Vagina (tissue), 2 donors: ENCODE results near the gene USP17L10.
"Not testable (repeated sequence)": the region's sequence is repeated elsewhere in the genome, so short reads cannot be mapped to it uniquely, and the experiment has no call there.

Experiments used
- POLR2A ChIP-seq, 2 donors: fragments of 450-650 bp; IDR thresholded peaks; one replicate each; pipeline ENCODE4 v1.6.1; 2017; ENCODE audit warnings: antibody characterized with exemption in 2 of 2, mild to moderate bottlenecking in 2 of 2, moderate library complexity in 2 of 2
- TF ChIP-seq, protein P1 (sequence below), 3 experiments: fragments of 450-650 bp in 2 of 3; fragments of 200-600 bp in 1 of 3; sonication (generic) in 1 of 3; IDR thresholded peaks; one replicate each; pipeline ENCODE4 v1.5.1; 2017 to 2019; ENCODE audit warnings: antibody characterized with exemption in 3 of 3, mild to moderate bottlenecking in 2 of 3, moderate library complexity in 2 of 3

GRCh38 chr4:9234085-9234484 is 23.6 kb downstream of the USP17L10 start, which contains the start of gene USP17L15:
- not testable (repeated sequence) for TF ChIP-seq POLR2A (IDR thresholded peaks at IDR 0.05)
- TF ChIP-seq, protein P1, sequence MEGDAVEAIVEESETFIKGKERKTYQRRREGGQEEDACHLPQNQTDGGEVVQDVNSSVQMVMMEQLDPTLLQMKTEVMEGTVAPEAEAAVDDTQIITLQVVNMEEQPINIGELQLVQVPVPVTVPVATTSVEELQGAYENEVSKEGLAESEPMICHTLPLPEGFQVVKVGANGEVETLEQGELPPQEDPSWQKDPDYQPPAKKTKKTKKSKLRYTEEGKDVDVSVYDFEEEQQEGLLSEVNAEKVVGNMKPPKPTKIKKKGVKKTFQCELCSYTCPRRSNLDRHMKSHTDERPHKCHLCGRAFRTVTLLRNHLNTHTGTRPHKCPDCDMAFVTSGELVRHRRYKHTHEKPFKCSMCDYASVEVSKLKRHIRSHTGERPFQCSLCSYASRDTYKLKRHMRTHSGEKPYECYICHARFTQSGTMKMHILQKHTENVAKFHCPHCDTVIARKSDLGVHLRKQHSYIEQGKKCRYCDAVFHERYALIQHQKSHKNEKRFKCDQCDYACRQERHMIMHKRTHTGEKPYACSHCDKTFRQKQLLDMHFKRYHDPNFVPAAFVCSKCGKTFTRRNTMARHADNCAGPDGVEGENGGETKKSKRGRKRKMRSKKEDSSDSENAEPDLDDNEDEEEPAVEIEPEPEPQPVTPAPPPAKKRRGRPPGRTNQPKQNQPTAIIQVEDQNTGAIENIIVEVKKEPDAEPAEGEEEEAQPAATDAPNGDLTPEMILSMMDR (IDR thresholded peaks at IDR 0.05), result not testable (repeated sequence)
